Thyroid gland (tissue), 4 donors: ENCODE measurements around the gene KIF27.

Source experiments
- CTCF ChIP-seq, 6 experiments: fragments of 200-600 bp in 3 of 6; fragments of 450-650 bp in 3 of 6; sonication (generic) in 3 of 6; IDR thresholded peaks; one replicate each; pipeline ENCODE4 v1.5.1; 2016 to 2019; ENCODE audit warnings: antibody characterized with exemption in 6 of 6, mild to moderate bottlenecking in 2 of 6, inconsistent platforms in 1 of 6, moderate library complexity in 1 of 6
- POLR2A ChIP-seq, 2 donors: fragments of 450-650 bp; IDR thresholded peaks; one replicate each; pipeline ENCODE4 v1.6.1; 2017; ENCODE audit warnings: antibody characterized with exemption in 2 of 2, mild to moderate bottlenecking in 2 of 2, moderate library complexity in 1 of 2

GRCh38 chr9:83932851-83933250 lies 11.6 kb upstream of the KIF27 start:
- no peak for TF ChIP-seq POLR2A (IDR thresholded peaks at IDR 0.05)
- no peak for TF ChIP-seq CTCF (IDR thresholded peaks at IDR 0.05)
